KMS-11 (cell line): Measurements from ENCODE around the gene KRT16.

Source experiments
- H2AFZ ChIP-seq: fragments of 200-600 bp; sonication (generic); 2 replicates; pipeline ENCODE4 v1.6.1; 2016; ENCODE audit warnings: antibody characterized with exemption, mixed run types, low read depth
- H3K27ac ChIP-seq: fragments of 200-600 bp; sonication (generic); 2 replicates; pipeline ENCODE4 v1.6.1; 2016; ENCODE audit warnings: mild to moderate bottlenecking, mixed run types
- H3K27me3 ChIP-seq: fragments of 200-600 bp; sonication (generic); 2 replicates; pipeline ENCODE4 v1.6.1; 2017; ENCODE audit warnings: mild to moderate bottlenecking, low read depth, mixed run types, moderate library complexity; ENCODE audit not compliant: insufficient read depth
- H3K36me3 ChIP-seq: fragments of 200-600 bp; sonication (generic); 2 replicates; pipeline ENCODE4 v1.6.1; 2017; ENCODE audit warnings: mild to moderate bottlenecking, mixed run types; ENCODE audit not compliant: insufficient read depth
- H3K4me1 ChIP-seq: fragments of 200-600 bp; sonication (generic); 2 replicates; pipeline ENCODE4 v1.6.1; 2016; ENCODE audit warnings: mild to moderate bottlenecking, low read depth, mixed run types; ENCODE audit not compliant: poor library complexity, severe bottlenecking
- H3K4me2 ChIP-seq: fragments of 200-600 bp; sonication (generic); 2 replicates; pipeline ENCODE4 v1.7.0; 2016; ENCODE audit warnings: mild to moderate bottlenecking, mixed run types
- H3K4me3 ChIP-seq: fragments of 200-600 bp; sonication (generic); IDR thresholded peaks from 2 replicates; pipeline ENCODE4 v1.6.1; 2017; ENCODE audit warnings: low read depth, low read length, mixed read lengths; ENCODE audit not compliant: insufficient read depth
- H3K79me2 ChIP-seq: fragments of 200-600 bp; sonication (generic); 2 replicates; pipeline ENCODE4 v1.6.1; 2016; ENCODE audit warnings: low read depth, mixed run types; ENCODE audit not compliant: insufficient read depth
- H3K9ac ChIP-seq: fragments of 200-600 bp; sonication (generic); 2 replicates; pipeline ENCODE4 v1.6.1; 2016; ENCODE audit warnings: mild to moderate bottlenecking, mixed run types
- H4K20me1 ChIP-seq: fragments of 200-600 bp; sonication (generic); 2 replicates; pipeline ENCODE4 v1.6.1; 2016; ENCODE audit warnings: mild to moderate bottlenecking, mixed run types; ENCODE audit not compliant: insufficient read depth
- CTCF ChIP-seq: fragments of 200-600 bp; sonication (generic); conservative IDR thresholded peaks from 2 replicates; pipeline ENCODE4 v1.6.1; 2017; ENCODE audit warnings: low read depth, mild to moderate bottlenecking, antibody characterized with exemption, low read length, moderate library complexity, mixed read lengths

The KRT16 gene

GRCh38 chr17:41639492-41640473, 27.2 kb upstream of the KRT16 start:
- no peak overlapping the region for H3K9ac ChIP-seq
- no peaks in the 10 kb centered on the region for H3K36me3 ChIP-seq
- no peak overlapping the region for H3K27ac ChIP-seq
- no peak for TF ChIP-seq CTCF
- H3K4me3 ChIP-seq: no peak overlapping the region
- H3K79me2 ChIP-seq: no peaks in the 10 kb centered on the region
- no peak overlapping the region for H3K4me2 ChIP-seq
- H3K4me1 ChIP-seq: no peaks in the 10 kb centered on the region
- peaks cover 16% of the 10 kb centered on the region; the same call in 1 of the 2 replicates for H3K27me3 ChIP-seq
- no peaks in the 10 kb centered on the region for H4K20me1 ChIP-seq
- H2AFZ ChIP-seq: no peak overlapping the region

- Histone ChIP-seq H3K4me2 (no peak overlapping the region), H3K4me1 (no peaks in the 10 kb centered on the region), H3K27ac (no peak overlapping the region), H3K79me2 (no peaks in the 10 kb centered on the region), H3K27me3 (peaks cover 16% of the 10 kb centered on the region; the same call in 1 of the 2 replicates), H4K20me1 (no peaks in the 10 kb centered on the region), H3K4me3 (no peak overlapping the region), H3K9ac (no peak overlapping the region), H3K36me3 (no peaks in the 10 kb centered on the region), H2AFZ (no peak overlapping the region)
- TF ChIP-seq CTCF: no peak
Observed at GRCh38 chr17:41638941-41639340, 26.4 kb upstream of the KRT16 start.

- H2AFZ ChIP-seq: no peak overlapping the region
- no peak overlapping the region for H3K27ac ChIP-seq
- no peaks in the 10 kb centered on the region for H4K20me1 ChIP-seq
- no peaks in the 10 kb centered on the region for H3K4me1 ChIP-seq
- H3K9ac ChIP-seq: no peak overlapping the region
- no peaks in the 10 kb centered on the region for H3K36me3 ChIP-seq
- H3K79me2 ChIP-seq: no peaks in the 10 kb centered on the region
- no peak overlapping the region for H3K4me3 ChIP-seq
- peaks cover 16% of the 10 kb centered on the region; the same call in 1 of the 2 replicates for H3K27me3 ChIP-seq
- TF ChIP-seq CTCF: no peak
- H3K4me2 ChIP-seq: no peak overlapping the region
Observed at GRCh38 chr17:41638194-41638593, 25.6 kb upstream of the KRT16 start.

GRCh38 chr17:41636652-41637051, 24.1 kb upstream of the KRT16 start:
- no peak for TF ChIP-seq CTCF
- no peaks in the 10 kb centered on the region for H3K4me1 ChIP-seq
- H3K4me2 ChIP-seq: no peak overlapping the region
- no peaks in the 10 kb centered on the region for H3K79me2 ChIP-seq
- H3K9ac ChIP-seq: no peak overlapping the region
- H3K27me3 ChIP-seq: peaks cover 16% of the 10 kb centered on the region; the same call in 1 of the 2 replicates
- H3K27ac ChIP-seq: no peak overlapping the region
- H2AFZ ChIP-seq: no peak overlapping the region
- H3K4me3 ChIP-seq: no peak overlapping the region
- no peaks in the 10 kb centered on the region for H4K20me1 ChIP-seq
- H3K36me3 ChIP-seq: no peaks in the 10 kb centered on the region
